GM18861 (cell line): ENCODE results near the gene PTRH2.
"Not testable (repeated sequence)": the region's sequence is repeated elsewhere in the genome, so short reads cannot be mapped to it uniquely, and the experiment has no call there.

Source experiments
- ATAC-seq: cut with Tn5 transposase; IDR thresholded peaks from one replicate; pipeline ENCODE4 v1.9.1; 2021; ENCODE audit not compliant: unreplicated experiment

The PTRH2 gene

DNA sequence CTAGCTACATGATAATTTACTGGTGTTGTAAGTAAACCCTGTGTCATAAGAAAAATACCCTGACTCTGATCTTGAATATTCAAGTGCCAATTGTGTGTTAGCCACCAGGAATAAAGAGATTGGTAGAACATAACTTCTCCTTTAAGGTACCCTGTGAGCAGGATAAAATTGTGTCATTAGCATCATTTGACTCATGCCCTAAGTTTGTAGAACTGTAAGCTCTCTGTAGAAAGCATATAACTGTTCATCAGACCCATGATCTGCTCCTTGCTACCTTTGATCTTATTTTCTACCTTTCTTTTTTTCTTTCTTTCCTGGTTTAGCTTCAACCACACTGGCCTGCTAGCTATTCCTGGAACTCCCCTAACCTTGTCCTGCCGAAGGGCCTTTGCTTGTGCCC is 35.8 kb downstream of the PTRH2 start:
- ATAC-seq, result no peak

DNA sequence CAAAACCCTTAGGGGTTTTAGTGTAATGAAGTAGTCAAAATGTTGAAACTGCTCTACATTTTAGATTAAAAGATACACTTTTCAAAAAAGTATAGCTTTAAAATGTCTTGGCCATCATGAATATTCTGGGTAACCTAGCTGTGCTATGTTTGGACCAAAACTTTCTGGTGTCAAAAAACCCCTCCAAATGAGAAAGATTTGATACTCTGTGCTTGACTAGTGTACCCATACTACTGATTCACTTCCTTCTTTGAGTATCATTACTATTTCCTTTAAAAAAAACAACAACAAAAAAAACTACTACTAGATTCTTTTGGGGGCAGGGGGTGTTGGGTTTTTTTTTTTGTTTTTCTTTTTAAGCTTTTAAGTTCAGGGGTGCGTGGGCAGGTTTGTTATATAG is 37.3 kb downstream of the PTRH2 start:
- no peak for ATAC-seq

DNA sequence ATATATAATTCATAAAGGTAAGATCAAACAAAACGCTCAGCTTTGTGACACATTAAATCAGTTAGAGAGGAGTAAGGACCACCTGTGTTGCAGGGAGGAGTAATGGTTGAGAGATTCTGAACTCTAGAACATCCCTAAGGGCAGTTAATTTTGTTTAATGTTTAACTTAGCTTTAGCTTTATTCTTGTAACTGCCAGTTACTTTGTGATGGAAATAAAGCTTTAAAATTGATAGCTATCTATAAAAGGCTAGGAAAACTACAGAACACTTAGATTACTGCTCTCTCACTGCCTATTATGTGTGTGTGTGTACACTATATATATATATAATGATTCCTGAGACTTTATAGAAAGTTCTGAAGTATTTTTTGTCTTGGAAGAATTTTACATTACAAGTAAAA is 37.8 kb downstream of the PTRH2 start:
- no peak for ATAC-seq

DNA sequence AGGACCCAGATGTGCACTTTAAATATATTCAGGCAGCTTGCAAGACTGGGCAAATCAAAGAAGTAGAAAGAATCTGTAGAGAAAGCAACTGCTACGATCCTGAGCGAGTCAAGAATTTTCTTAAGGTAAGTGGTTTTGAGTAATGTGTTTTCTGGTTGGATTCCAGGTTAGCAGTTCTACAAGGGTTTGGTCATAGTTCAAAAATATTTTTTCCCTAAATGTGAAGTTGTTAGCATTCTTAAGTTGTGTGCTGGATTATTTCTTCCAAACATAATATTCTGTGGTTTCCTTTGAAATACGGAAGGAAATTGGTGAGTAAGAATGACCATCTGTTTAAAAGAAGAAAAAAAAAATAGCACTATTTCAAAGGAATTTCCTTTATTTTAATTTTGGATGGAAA is 38.4 kb downstream of the PTRH2 start:
- no peak for ATAC-seq

DNA sequence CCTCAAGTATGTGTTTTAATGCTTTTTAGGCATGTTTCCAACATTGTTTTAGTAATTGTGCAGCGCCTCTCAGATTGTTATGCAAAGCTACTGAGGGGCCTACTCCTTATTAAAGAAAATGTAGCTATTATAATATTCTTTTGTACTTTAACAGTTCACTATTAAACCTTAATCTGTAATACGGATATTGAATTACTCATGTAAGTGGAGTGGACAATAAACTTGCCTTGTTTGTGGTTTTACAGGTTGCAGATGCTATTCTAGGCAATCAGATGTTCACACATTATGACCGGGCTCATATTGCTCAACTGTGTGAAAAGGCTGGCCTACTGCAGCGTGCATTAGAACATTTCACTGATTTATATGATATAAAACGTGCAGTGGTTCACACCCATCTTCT is 41.0 kb downstream of the PTRH2 start:
- ATAC-seq, result no peak

DNA sequence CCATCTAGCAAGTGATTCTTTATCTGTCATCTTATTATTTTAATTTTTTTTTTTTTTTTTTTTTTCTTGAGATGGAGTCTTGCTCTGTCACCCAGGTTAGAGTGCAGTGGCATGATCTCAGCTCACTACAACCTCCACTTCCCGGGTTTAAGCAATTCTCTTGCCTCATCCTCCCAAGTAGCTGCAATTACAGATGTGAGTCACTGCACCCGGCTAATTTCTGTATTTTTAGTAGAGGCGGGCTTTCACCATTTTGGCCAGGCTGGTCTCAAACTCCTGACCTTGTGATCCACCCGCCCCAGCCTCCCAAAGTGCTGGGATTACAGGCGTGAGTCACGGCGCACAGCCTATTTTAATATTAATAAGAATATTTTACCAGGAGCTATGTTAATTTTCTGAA is 50.6 kb downstream of the PTRH2 start:
- ATAC-seq, result not testable (repeated sequence)

DNA sequence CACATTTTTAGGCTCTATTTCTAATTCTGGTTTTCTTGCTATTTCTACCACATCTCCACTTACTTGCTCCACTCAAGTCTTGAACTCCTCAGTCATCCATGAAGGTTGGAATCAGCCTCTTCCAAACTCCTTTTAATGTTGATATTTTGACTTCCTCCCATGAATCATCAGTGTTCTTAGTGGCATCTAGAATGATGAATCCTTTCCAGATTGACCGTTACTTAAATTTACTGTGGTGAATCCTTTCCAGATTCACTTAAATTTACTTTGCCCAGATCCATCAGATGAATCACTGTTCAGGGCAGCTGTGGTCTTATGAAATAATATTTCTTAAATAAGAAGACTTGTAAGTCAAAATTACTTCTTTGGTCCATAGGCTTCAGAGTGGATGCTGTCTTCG is 55.1 kb downstream of the PTRH2 start:
- no peak for ATAC-seq

DNA sequence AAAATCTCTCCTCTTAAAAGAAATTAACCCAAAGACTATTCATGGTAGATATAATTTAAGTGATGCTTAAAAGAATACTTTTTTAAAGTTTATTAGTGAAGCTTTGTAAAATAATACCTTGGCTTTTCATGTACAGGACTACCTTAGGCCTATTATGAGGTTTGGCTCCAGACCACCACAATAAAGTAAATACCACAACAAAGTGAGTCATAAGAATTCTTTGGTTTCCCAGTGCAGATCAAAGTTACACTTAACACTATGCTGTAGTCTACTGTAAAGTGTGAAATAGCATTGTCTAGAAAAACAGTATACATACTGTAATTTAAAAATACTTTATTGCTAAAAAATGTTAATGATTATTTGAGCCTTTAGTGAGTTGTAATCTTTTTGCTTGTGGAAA is 55.9 kb downstream of the PTRH2 start:
- ATAC-seq, result no peak

DNA sequence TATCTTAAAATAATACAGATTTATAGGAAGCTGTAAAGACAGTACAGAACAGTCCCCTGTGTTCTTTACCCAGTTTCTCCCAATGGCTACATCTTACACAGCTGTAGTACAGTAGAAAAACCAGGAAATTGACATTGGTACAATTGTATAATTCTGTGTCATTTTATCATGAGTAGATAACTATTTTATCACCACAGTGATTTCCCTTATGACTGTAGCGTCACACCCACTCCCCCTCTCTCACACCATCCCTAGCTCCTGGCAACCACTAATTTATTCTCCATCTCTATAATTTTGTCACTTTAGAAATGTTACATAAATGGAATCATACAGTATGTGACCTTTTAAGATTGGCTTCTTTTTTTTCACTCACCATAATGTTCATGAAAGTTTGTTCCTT is 56.6 kb downstream of the PTRH2 start:
- no peak for ATAC-seq

DNA sequence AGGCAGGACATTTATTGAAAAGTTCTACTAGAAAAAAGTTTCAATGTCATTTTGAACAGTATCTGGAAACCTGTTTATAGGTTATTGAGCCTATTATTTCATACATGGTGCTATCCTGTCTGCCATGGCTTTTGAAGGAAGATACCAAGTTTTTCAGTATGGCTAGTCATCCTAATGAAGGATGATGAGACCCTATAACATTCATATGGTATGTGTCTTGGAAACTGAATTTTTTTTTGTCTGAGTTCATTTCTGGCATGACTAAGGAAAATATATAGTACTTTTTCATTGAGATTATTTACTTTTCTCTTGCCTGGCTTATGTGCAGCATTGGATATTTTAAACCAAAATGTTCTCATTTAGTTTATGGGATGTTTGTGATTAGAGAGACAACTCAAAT is 57.3 kb downstream of the PTRH2 start:
- ATAC-seq, result no peak
